Esophagus squamous epithelium (tissue), 5 donors: ENCODE measurements around the gene LDB3. TPM values are rescaled to one million over a fixed set of nuclear protein-coding genes. Genes with fewer than 3 reads are reported as not detected.
A peak's percentile ranks its signal among the peaks of the same experiment; 100 is the strongest.

Source experiments
- DNase-seq: peaks from one replicate; lab custom pipeline; 2025; lab: John Stamatoyannopoulos, UW
- H3K27ac ChIP-seq, 4 donors: fragments of 200-600 bp; sonication (generic); one replicate each; pipeline ENCODE4 v1.5.1; 2016 to 2019; ENCODE audit warnings: mild to moderate bottlenecking in 1 of 4
- H3K27me3 ChIP-seq, 4 donors: fragments of 200-600 bp; sonication (generic); 1 replicate in 3 of 4; 2 replicates in 1 of 4; pipeline versions ENCODE4 v1.5.1 to v1.6.0; 2017 to 2021; ENCODE audit warnings: antibody characterized with exemption in 1 of 4
- H3K36me3 ChIP-seq, 3 donors: fragments of 200-600 bp; sonication (generic); one replicate each; pipeline ENCODE4 v1.5.1; 2016 to 2019
- H3K4me1 ChIP-seq, 3 donors: fragments of 200-600 bp; sonication (generic); one replicate each; pipeline ENCODE4 v1.5.1; 2017 to 2019
- H3K4me3 ChIP-seq, 4 donors: fragments of 200-600 bp; sonication (generic); 1 replicate in 3 of 4; 2 replicates in 1 of 4; pipeline ENCODE4 v1.5.1; 2016 to 2019; ENCODE audit warnings: mild to moderate bottlenecking in 2 of 4, moderate library complexity in 1 of 4
- H3K9me3 ChIP-seq, 3 donors: fragments of 200-600 bp; sonication (generic); one replicate each; pipeline ENCODE4 v1.5.1; 2016 to 2019
- POLR2A ChIP-seq, 4 donors: fragments of 450-650 bp; IDR thresholded peaks; one replicate each; pipeline ENCODE4 v1.6.1; 2017; ENCODE audit warnings: antibody characterized with exemption in 4 of 4, mild to moderate bottlenecking in 4 of 4, moderate library complexity in 3 of 4
- WGBS, 2 donors: methylation state at CpG; one replicate each; pipeline ENCODE4 v1.1.5; 2018; 5-methylcytosine and 5-hydroxymethylcytosine counted together
- intact Hi-C: fragments of 100-400 bp; cut with DNase I; formaldehyde crosslinking; loops from one replicate; pipeline ENCODE4 v1.15.0; 2022
- total RNA-seq, 4 donors: library from RNA; depleted of rRNA; stranded (reverse); fragments of >200 nt; gene quantifications; one replicate each; pipeline ENCODE4 v1.1.0, GENCODE V29; 2016
- TF ChIP-seq, protein P1 (sequence below), 6 experiments: fragments of 450-650 bp in 4 of 6; fragments of 200-600 bp in 2 of 6; sonication (generic) in 2 of 6; IDR thresholded peaks; one replicate each; pipeline ENCODE4 v1.5.1; 2016 to 2019; ENCODE audit warnings: antibody characterized with exemption in 6 of 6, mild to moderate bottlenecking in 4 of 6, moderate library complexity in 4 of 6
- donor health status: DM: yes; HTN: yes; CAD: no.

LDB3 gene
- total RNA-seq, 4 donors from 2014 or later, result 0.09 to 3.4 (median 0.35) TPM

DNA sequence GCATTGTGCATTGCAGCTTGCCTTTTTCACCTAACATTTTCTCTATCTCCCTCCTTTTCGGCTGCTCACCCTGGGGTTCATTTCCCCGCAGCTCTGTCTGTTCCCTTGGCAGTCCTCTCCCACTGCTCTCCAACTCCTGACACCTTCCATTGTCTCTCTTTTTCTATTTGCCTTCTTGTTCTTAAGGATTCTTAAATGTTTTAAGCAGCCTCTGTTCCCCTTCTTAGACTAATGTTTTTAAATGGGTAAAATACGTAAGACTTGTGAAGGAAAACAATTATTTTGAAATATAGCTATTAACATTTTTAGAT, 107.5 kb downstream of the LDB3 start:
- 67 to 81% methylated on average over 3 of the region's 3 CpGs for WGBS, 2 donors
- peaks cover 0 to 40% (median 0%) of the 10 kb centered on the region in 3 donors for H3K4me1 ChIP-seq
- no peaks in the 10 kb centered on the region for H3K27me3 ChIP-seq
- H3K4me3 ChIP-seq, result no peak overlapping the region
- TF ChIP-seq POLR2A (IDR thresholded peaks at IDR 0.05), result no peak
- TF ChIP-seq, protein P1, sequence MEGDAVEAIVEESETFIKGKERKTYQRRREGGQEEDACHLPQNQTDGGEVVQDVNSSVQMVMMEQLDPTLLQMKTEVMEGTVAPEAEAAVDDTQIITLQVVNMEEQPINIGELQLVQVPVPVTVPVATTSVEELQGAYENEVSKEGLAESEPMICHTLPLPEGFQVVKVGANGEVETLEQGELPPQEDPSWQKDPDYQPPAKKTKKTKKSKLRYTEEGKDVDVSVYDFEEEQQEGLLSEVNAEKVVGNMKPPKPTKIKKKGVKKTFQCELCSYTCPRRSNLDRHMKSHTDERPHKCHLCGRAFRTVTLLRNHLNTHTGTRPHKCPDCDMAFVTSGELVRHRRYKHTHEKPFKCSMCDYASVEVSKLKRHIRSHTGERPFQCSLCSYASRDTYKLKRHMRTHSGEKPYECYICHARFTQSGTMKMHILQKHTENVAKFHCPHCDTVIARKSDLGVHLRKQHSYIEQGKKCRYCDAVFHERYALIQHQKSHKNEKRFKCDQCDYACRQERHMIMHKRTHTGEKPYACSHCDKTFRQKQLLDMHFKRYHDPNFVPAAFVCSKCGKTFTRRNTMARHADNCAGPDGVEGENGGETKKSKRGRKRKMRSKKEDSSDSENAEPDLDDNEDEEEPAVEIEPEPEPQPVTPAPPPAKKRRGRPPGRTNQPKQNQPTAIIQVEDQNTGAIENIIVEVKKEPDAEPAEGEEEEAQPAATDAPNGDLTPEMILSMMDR (IDR thresholded peaks at IDR 0.05), result no peak
- no peak for DNase-seq
- H3K9me3 ChIP-seq, result no peaks in the 10 kb centered on the region
- no peaks in the 10 kb centered on the region for H3K36me3 ChIP-seq
- intact Hi-C loops, result no loop called here
- H3K27ac ChIP-seq, result peak overlapping the region in 2 of 4 donors; percentile 2 to 13

DNA sequence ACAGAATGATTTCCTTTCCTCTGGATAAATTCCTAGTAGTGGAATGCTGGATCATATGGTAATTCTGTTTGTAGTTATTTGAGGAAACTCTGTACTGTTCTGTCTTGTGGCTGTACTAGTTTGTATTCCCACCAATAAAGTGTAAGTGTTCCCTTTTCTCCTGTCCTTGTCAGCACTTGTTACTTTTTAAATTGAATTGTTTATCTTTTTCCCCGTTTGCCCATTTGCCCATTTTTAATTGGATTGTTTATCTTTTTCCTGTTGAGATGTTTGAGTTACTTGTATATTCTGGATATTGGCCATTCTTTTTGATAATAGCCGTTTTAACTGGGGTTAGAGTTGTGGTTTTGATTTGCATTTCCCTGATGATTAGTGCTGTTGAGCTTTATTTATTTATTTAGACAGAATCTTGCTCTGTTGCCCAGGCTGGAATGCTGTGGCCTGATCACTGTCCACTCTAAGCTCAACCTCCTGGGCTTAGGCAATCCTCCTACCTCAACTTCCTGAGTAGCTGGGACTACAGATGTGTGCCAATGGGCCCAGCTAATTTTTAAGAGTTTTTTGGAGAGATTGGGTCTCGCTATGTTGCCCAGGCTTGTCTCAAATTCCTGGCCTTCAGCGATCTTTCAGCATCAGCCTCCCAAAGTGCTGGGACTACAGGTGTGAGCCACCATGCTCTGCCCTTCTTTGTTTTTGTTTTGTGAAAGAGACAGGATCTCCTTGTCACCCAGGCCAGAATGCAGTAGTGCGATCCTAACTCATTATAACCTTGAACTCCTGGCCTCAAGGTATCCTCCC, 111.1 kb downstream of the LDB3 start:
- WGBS, 2 donors, result 66 to 79% methylated on average over 5 of the region's 5 CpGs

DNA sequence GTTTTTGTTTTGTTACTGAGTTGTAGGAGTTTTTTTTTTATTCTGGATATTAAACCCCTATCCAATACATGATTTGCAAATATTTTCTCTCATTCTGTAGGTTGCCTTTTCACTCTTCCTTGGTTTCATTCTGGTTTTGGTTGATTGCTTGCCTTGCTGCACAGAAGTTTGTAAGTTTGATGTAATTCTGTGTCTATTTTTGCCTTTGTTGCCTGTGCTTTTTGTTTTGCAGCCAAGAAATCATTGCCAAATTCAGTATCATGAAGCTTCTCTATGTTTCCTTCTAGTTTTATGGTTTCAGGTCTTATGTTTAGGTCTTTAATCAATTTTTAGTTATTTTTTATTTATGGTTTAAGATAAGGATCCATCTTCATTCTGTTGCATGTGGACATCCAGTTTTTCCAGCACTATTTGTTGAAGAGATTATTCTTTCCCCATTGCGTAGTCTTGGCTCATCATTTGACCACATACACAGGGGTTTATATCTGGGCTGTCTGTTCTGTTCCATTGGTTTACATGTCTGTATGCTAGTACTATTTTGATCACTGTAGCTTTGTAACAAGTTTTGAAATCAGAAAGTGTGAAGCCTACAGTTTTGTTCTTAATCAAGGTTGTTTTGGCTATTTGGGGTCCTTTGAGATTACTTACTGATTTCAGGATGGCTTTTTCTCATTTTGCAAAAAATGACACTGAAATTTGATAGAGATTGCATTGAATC, 114.5 kb downstream of the LDB3 start:
- Histone ChIP-seq H3K4me3 (no peak overlapping the region), H3K27ac (peak overlapping the region in 2 of 4 donors; percentile 31 to 56), H3K27me3 (no peaks in the 10 kb centered on the region), H3K36me3 (no peaks in the 10 kb centered on the region), H3K4me1 (peaks cover 0 to 45% (median 14%) of the 10 kb centered on the region in 3 donors), H3K9me3 (no peaks in the 10 kb centered on the region)
- no peak for DNase-seq
- intact Hi-C loops, result no loop called here
- no peak for TF ChIP-seq POLR2A (IDR thresholded peaks at IDR 0.05)
- TF ChIP-seq, protein P1 (IDR thresholded peaks at IDR 0.05), result no peak
- WGBS, 2 donors, result 78 to 85% methylated on average over 1 of the region's 1 CpG

More for the DNA sequence above, 111.1 kb downstream of the LDB3 start:
- TF ChIP-seq POLR2A (IDR thresholded peaks at IDR 0.05), result no peak
- TF ChIP-seq, protein P1 (IDR thresholded peaks at IDR 0.05), result no peak
- Histone ChIP-seq H3K9me3 (no peaks in the 10 kb centered on the region), H3K4me1 (peaks cover 0 to 29% (median 0%) of the 10 kb centered on the region in 3 donors), H3K4me3 (no peak overlapping the region), H3K36me3 (no peaks in the 10 kb centered on the region), H3K27me3 (no peaks in the 10 kb centered on the region), H3K27ac (peak overlapping the region in 2 of 4 donors; percentile 33 to 37)
- intact Hi-C loops, result no loop called here
- DNase-seq, result no peak

DNA sequence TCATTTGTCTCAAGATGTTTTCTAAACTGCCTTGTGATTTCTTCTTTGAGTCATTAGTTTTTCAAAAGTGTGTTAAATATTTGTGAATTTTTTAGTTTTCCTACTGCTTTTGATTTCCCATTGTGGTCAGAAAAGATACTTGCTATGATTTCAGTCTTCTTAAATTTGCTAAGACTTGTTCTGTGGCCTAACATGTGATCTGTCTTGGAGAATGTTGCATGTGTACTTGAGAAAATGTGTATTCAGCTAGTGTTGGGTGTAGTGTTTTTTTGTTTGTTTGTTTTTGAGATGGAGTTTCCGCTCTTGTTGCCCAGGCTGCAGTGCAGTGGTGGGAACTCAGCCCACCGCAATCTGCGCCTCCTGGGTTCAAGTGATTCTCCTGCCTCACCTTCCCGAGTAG, 116.7 kb downstream of the LDB3 start:
- DNase-seq, result no peak
- whole genome bisulfite sequencing, 2 donors, result 88 to 91% methylated on average over 4 of the region's 4 CpGs
- Histone ChIP-seq H3K4me3 (no peak overlapping the region), H3K27me3 (peaks cover 0 to 7% (median 0%) of the 10 kb centered on the region in 4 donors), H3K9me3 (no peaks in the 10 kb centered on the region), H3K27ac (peak overlapping the region in 1 of 4 donors; percentile 20), H3K4me1 (peaks cover 0 to 38% (median 14%) of the 10 kb centered on the region in 3 donors), H3K36me3 (no peaks in the 10 kb centered on the region)
- intact Hi-C loops, result no loop called here
- TF ChIP-seq, protein P1 (IDR thresholded peaks at IDR 0.05), result no peak
- TF ChIP-seq POLR2A (IDR thresholded peaks at IDR 0.05), result no peak

Other genes starting within 250 kb of the LDB3 start
- gene WAPL, start 146.7 kb upstream of the LDB3 start, total RNA-seq, result 10 to 100 TPM; 21.4 to 44.4 (median 28.2) TPM
- not detected for gene OPN4, start 14.0 kb upstream of the LDB3 start, total RNA-seq
- 10 to 100 TPM in 3 of 4 donors, 1 to 10 TPM in 1; 5.2 to 40.2 (median 26.0) TPM for gene BMPR1A, start 88.1 kb downstream of the LDB3 start, total RNA-seq